Measurements from ENCODE around the gene THEM4.
"Not testable (repeated sequence)": the region's sequence is repeated elsewhere in the genome, so short reads cannot be mapped to it uniquely, and the experiment has no call there.

Gene THEM4

DNA sequence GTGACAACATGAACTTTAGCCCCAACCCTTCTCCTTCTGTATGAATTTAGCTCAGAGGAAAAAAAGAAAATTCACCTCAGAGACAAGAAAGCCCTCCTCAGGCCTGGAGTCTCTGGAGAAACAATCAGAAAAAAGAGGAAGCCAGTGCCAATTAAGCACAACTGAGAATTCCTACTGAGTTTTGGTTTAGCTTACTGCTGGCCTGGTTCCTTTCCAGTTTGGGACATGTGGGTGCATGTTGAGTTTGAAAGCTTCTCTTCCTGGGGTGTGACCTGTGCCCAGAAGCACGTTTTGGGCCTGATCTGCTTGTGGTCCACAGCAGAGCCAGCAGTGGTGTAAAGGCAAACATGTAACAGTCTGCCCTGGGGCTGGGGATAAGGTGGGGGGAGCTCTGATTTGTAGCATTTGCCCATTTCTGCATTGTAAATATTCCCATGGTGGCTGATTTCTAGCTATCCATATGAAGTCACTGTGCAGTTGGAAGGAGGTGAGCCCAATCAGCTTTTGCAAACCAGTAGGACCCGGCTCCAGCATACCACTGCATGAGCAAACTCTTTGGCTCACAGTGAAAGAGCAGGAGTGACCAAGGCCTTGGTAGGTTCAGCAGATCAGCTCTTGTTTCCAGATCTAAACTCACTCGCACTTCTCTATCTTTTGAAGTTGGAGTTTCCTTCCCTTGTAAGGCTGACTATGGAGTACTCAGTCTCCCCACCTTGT, 51.1 kb downstream of the THEM4 start:
- in situ Hi-C loops (cut with MboI; ENCODE audit: low pct_unique_long_range_greater_than_20kb, low sequenced_read_pairs, unreplicated experiment) = no loop called here
- TF ChIP-seq, protein P1, sequence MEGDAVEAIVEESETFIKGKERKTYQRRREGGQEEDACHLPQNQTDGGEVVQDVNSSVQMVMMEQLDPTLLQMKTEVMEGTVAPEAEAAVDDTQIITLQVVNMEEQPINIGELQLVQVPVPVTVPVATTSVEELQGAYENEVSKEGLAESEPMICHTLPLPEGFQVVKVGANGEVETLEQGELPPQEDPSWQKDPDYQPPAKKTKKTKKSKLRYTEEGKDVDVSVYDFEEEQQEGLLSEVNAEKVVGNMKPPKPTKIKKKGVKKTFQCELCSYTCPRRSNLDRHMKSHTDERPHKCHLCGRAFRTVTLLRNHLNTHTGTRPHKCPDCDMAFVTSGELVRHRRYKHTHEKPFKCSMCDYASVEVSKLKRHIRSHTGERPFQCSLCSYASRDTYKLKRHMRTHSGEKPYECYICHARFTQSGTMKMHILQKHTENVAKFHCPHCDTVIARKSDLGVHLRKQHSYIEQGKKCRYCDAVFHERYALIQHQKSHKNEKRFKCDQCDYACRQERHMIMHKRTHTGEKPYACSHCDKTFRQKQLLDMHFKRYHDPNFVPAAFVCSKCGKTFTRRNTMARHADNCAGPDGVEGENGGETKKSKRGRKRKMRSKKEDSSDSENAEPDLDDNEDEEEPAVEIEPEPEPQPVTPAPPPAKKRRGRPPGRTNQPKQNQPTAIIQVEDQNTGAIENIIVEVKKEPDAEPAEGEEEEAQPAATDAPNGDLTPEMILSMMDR (IDR thresholded peaks at IDR 0.05; ENCODE audit: extremely low read depth, insufficient read depth, missing control alignments) = no peak
- DNase-seq (ENCODE audit: low spot score) = no peak

DNA sequence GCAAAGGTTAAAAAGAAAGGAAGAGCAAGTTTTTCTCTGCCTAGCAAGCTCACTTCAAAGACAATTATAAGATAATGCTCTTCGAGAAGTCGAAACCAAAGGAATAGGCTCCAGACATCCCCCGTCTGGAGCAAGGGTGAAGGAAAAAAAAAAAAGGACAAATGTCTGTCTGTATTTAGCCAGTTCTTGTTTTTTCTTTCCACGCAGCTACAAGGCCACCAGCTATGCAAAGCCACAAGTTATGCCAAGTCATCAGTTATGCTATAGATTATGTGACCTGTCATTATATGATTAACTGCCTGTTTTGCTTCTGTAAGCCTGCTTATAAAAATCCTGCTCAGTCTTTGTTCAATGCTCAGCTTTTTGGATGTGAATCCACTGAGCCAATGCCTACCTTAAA, 53.4 kb downstream of the THEM4 start:
- DNase-seq (ENCODE audit: low spot score) = no peak
- TF ChIP-seq, protein P1 (IDR thresholded peaks at IDR 0.05; ENCODE audit: extremely low read depth, insufficient read depth, missing control alignments) = no peak
- in situ Hi-C loops (cut with MboI; ENCODE audit: low pct_unique_long_range_greater_than_20kb, low sequenced_read_pairs, unreplicated experiment) = no loop called here

DNA sequence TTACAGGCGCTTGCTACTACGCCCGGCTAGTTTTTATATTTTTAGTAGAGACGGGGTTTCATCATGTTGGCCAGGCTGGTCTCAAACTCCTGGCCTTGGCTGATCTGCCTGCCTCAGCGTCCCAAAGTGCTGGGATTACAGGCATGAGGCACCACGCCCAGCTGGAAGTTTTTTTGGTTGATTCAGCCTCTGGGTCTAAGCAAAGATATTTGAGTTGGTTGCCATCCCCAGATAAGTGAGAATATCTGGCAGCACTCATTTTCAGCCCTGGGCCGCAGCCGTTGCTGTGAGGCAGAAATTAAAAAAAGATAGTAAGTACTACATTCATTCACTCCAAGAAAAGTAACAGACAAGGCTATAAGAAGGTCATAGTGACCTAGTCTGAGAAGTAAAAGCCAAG, 53.8 kb downstream of the THEM4 start:
- in situ Hi-C loops (cut with MboI; ENCODE audit: low pct_unique_long_range_greater_than_20kb, low sequenced_read_pairs, unreplicated experiment) = not testable (repeated sequence)

DNA sequence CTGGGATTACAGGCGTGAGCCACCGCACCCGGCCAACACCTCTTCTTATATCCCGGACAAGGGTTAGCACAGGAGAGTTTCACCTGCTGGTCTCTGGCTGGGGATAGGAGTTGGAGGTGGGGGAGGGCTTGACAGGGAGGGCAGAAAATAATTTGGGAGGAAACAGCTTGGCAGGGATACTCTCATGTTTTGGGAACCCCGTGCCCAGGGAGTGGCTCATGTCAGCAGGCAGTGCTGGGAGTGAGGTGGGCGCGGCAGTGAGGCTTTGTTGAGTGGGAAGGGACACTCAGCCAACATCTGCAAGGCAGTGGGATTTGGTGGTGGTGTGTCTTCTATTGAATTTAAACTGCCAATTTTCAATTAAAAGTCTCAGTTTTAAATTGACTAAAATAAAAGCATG, 54.7 kb downstream of the THEM4 start:
- in situ Hi-C loops (cut with MboI; ENCODE audit: low pct_unique_long_range_greater_than_20kb, low sequenced_read_pairs, unreplicated experiment) = no loop called here
- TF ChIP-seq, protein P1 (IDR thresholded peaks at IDR 0.05; ENCODE audit: extremely low read depth, insufficient read depth, missing control alignments) = no peak
- DNase-seq (ENCODE audit: low spot score) = no peak

More for the DNA sequence above, 53.8 kb downstream of the THEM4 start:
- DNase-seq (ENCODE audit: low spot score) = not testable (repeated sequence)

DNA sequence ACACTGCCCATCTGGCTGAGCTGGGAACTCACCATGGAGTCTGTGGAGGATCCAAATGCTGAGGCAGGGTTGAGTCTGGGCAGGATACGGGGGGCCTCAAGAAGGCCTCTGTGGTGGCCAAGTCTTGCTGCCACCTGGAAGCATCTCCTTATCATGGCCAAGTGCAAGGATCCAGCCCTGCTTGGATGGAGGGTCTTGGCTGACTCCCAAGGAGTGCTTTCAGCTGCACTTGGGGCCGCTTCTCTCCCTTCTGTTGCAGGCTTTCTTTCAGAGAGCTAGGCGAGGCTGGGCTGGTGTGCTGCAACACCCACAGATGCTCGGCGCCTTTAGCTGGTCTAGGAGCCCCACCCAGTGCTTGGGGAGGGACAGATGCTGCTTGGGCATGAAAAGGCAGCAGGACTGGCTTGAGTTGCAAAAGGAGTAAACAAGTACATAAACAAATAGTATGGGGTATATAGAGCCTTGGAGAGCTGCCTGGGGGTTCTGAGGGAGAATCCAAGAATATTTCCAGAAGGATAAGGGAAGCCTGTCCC, 55.8 kb downstream of the THEM4 start, which contains the start of gene THEM5:
Gene THEM5 (minus strand): TSS at position 302 of the 533 bp plus-strand sequence. CDS start 147 bp downstream, at position 155.
- no peak for DNase-seq (ENCODE audit: low spot score)
- in situ Hi-C loops (cut with MboI; ENCODE audit: low pct_unique_long_range_greater_than_20kb, low sequenced_read_pairs, unreplicated experiment) = no loop called here

DNA sequence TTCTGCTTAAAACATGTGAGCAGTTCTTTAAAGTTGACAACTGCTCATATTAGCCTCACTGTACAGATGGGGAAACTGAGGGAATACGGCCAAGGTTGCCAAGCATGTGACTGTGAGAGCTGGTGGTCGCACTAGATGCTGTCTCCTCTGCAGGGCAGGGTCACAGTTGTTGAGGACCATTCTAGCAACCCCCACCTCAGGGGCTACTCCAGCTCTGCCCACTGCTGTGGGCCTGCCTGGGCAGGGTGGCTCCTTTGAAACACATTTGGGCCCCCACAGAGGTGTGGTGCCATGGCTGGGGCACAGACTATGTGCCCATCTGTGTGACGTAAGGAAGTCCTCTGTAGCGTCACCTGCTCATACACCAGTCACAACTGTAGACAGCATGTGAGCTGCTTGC, 56.6 kb downstream of the THEM4 start:
- in situ Hi-C loops (cut with MboI; ENCODE audit: low pct_unique_long_range_greater_than_20kb, low sequenced_read_pairs, unreplicated experiment) = no loop called here
- TF ChIP-seq, protein P1 (IDR thresholded peaks at IDR 0.05; ENCODE audit: extremely low read depth, insufficient read depth, missing control alignments) = no peak
- DNase-seq (ENCODE audit: low spot score) = no peak

More for the DNA sequence above, 55.8 kb downstream of the THEM4 start, which contains the start of gene THEM5:
- TF ChIP-seq, protein P1 (IDR thresholded peaks at IDR 0.05; ENCODE audit: extremely low read depth, insufficient read depth, missing control alignments) = no peak

DNA sequence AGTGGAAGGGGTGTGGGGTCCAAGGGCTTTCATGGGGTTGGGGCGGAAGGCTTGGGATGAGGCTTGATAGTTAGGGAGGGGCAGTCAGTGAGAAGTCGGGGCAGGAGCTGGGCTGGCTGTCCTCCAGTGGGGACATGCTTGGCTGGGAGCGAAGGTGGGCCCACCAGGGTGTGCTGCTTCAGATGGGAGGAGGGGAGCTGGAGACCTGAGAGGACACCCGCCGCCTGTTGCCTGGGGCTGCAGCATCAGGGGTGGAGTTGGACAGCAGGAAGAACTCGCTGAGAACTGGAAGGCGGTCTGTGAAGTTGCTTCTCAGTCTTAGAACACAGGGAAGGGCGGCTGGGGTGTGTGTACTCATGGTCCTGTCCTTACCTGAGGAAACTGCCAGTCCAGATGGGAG, 57.4 kb downstream of the THEM4 start:
- in situ Hi-C loops (cut with MboI; ENCODE audit: low pct_unique_long_range_greater_than_20kb, low sequenced_read_pairs, unreplicated experiment) = no loop called here
- no peak for DNase-seq (ENCODE audit: low spot score)
- TF ChIP-seq, protein P1 (IDR thresholded peaks at IDR 0.05; ENCODE audit: extremely low read depth, insufficient read depth, missing control alignments) = no peak
